HCT116 (cell line): ENCODE data around the gene IFITM1. TPM values are rescaled to one million over a fixed set of nuclear protein-coding genes. Genes with fewer than 3 reads are reported as not detected.

ENCODE experiments used
- ATAC-seq: fragments of 200-7000 bp; cut with Tn5 transposase; 2 replicates; pipeline ENCODE4 v1.9.1; 2020; ENCODE audit warnings: mild to moderate bottlenecking, moderate library complexity
- BruUV-seq: library from RNA; stranded (reverse); fragments of 400-500 nt; replicated peaks from 2 replicates; lab custom pipeline; 2021; lab: Mats Ljungman, UMichigan
- CTCF ChIA-PET: fragments of 300-600 bp; sonication (Branson Sonifier 250); formaldehyde crosslinking; loops from one replicate; lab custom pipeline; 2021; ENCODE audit warnings: antibody characterized with exemption; lab: Charles Lee
- POLR2A ChIA-PET: fragments of 300-600, 350-600 bp; sonication (Branson Sonifier 250); formaldehyde crosslinking; loops from one replicate; lab custom pipeline; 2021; ENCODE audit warnings: antibody characterized with exemption; lab: Charles Lee
- RAD21 ChIA-PET, 2 experiments: fragments of 300-600 bp; sonication (Branson Sonifier 250); formaldehyde crosslinking; loops; one replicate each; lab custom pipeline; 2023; ENCODE audit warnings: low total read pairs in 2 of 2; ENCODE audit not compliant: uncharacterized antibody in 2 of 2, unreplicated experiment in 2 of 2, low non-redundant PET in 1 of 2; lab: Charles Lee
- DNase-seq: peaks from one replicate; pipeline ENCODE4 v3.0.0-alpha.2; 2010; ENCODE audit warnings: low read depth, low spot score
- H2AFZ ChIP-seq: fragments of 200-600 bp; shearing (Covaris generic), sonication (generic); 2 replicates; pipeline ENCODE4 v1.6.1; 2017; ENCODE audit warnings: low read depth, mixed run types, mixed read lengths, antibody characterized with exemption, low read length; ENCODE audit not compliant: poor library complexity, severe bottlenecking
- H3K27ac ChIP-seq: 2 replicates; pipeline ENCODE4 v1.5.1; 2012; ENCODE audit warnings: low read depth, low read length
- H3K27me3 ChIP-seq: fragments of 200-600 bp; sonication (generic); 2 replicates; pipeline ENCODE4 v1.6.1; 2016; ENCODE audit warnings: mixed run types, low read length, mixed read lengths; ENCODE audit not compliant: insufficient read depth
- H3K36me3 ChIP-seq, 2 experiments: fragments of 200-500 bp in 1 of 2; fragments of 200-600 bp in 1 of 2; sonication (Bioruptor generic) in 1 of 2; sonication (generic) in 1 of 2; 2 replicates each; pipeline versions ENCODE4 v1.5.1 to v1.6.1; 2014 to 2016; ENCODE audit warnings: low read length in 2 of 2, inconsistent platforms in 1 of 2, mixed read lengths in 1 of 2, mixed run types in 1 of 2; ENCODE audit not compliant: insufficient read depth in 2 of 2, control insufficient read depth in 1 of 2
- H3K4me1 ChIP-seq, 2 experiments: fragments of 200-600 bp in 1 of 2; sonication (generic) in 1 of 2; 2 replicates each; pipeline versions ENCODE4 v1.5.1 to v1.6.1; 2012 to 2017; ENCODE audit warnings: low read length in 2 of 2, inconsistent platforms in 1 of 2, mild to moderate bottlenecking in 1 of 2, mixed read lengths in 1 of 2, mixed run types in 1 of 2, moderate library complexity in 1 of 2; ENCODE audit not compliant: insufficient read depth in 2 of 2, control insufficient read depth in 1 of 2
- H3K4me2 ChIP-seq: fragments of 200-600 bp; sonication (generic); 2 replicates; pipeline ENCODE4 v1.6.1; 2017; ENCODE audit warnings: mixed run types, low read length, mixed read lengths
- H3K4me3 ChIP-seq, 2 experiments: fragments of 200-600 bp in 1 of 2; sonication (generic) in 1 of 2; replicated peaks in 1 of 2; 2 replicates each; pipeline ENCODE4 v1.5.1; 2011 to 2016; ENCODE audit warnings: low read length in 2 of 2, control low read depth in 1 of 2, low read depth in 1 of 2, mild to moderate bottlenecking in 1 of 2, mixed read lengths in 1 of 2, mixed run types in 1 of 2
- H3K79me2 ChIP-seq: fragments of 200-600 bp; sonication (generic); 2 replicates; pipeline ENCODE4 v1.6.1; 2017; ENCODE audit warnings: mild to moderate bottlenecking, mixed run types, low read length, moderate library complexity, mixed read lengths; ENCODE audit not compliant: insufficient read depth
- H3K9ac ChIP-seq: fragments of 200-600 bp; sonication (generic); 2 replicates; pipeline ENCODE4 v1.6.1; 2016; ENCODE audit warnings: low read length, mixed read lengths
- H3K9me2 ChIP-seq: fragments of 200-600 bp; sonication (generic), shearing (Covaris generic); 2 replicates; pipeline ENCODE4 v1.6.1; 2017; ENCODE audit warnings: mixed run types, mild to moderate bottlenecking, moderate library complexity; ENCODE audit not compliant: insufficient read depth
- H3K9me3 ChIP-seq, 2 experiments: fragments of 200-500 bp in 1 of 2; fragments of 200-600 bp in 1 of 2; sonication (Bioruptor generic) in 1 of 2; sonication (generic) in 1 of 2; 2 replicates each; pipeline ENCODE4 v1.6.1; 2014 to 2017; ENCODE audit warnings: low read length in 2 of 2, mixed read lengths in 2 of 2, inconsistent platforms in 1 of 2, low read depth in 1 of 2, mild to moderate bottlenecking in 1 of 2, mixed run types in 1 of 2, moderate library complexity in 1 of 2; ENCODE audit not compliant: control insufficient read depth in 1 of 2, insufficient read depth in 1 of 2
- H4K20me1 ChIP-seq: fragments of 200-600 bp; sonication (generic), shearing (Covaris generic); 2 replicates; pipeline ENCODE4 v1.6.1; 2017; ENCODE audit warnings: mixed run types, mild to moderate bottlenecking, moderate library complexity; ENCODE audit not compliant: insufficient read depth
- CBX3 ChIP-seq: IDR thresholded peaks from 2 replicates; pipeline ENCODE4 v1.6.1; 2012; ENCODE audit warnings: low read depth
- EZH2 ChIP-seq: fragments of 200-600 bp; sonication (generic); IDR thresholded peaks from 2 replicates; pipeline ENCODE4 v1.6.1; 2017; ENCODE audit warnings: antibody characterized with exemption, mixed run types
- JUND ChIP-seq: IDR thresholded peaks from 2 replicates; pipeline ENCODE4 v1.6.1; 2012
- RAD21 ChIP-seq: IDR thresholded peaks from 2 replicates; pipeline ENCODE4 v1.6.1; 2012; ENCODE audit warnings: low read depth, mild to moderate bottlenecking
- SIN3A ChIP-seq: IDR thresholded peaks from 2 replicates; pipeline ENCODE4 v1.6.1; 2012; ENCODE audit warnings: low read depth
- TCF7L2 ChIP-seq: IDR thresholded peaks from 2 replicates; pipeline ENCODE4 v1.7.0; 2011; ENCODE audit warnings: borderline replicate concordance, inconsistent platforms; ENCODE audit not compliant: insufficient read depth, insufficient read length; ENCODE audit errors: extremely low read depth
- YY1 ChIP-seq: IDR thresholded peaks from 2 replicates; pipeline ENCODE4 v1.6.1; 2011; ENCODE audit warnings: low read length, low read depth, moderate library complexity, mild to moderate bottlenecking; ENCODE audit not compliant: insufficient replicate concordance; ENCODE audit errors: extremely low read depth
- ZNF274 ChIP-seq: fragments of 200-500 bp; sonication (Bioruptor generic); IDR thresholded peaks from 2 replicates; pipeline ENCODE4 v1.6.1; 2014; ENCODE audit warnings: mild to moderate bottlenecking, low read depth, low read length, inconsistent platforms
- intact Hi-C: fragments of 100-400 bp; cut with micrococcal nuclease; formaldehyde crosslinking; loops from 2 replicates; pipeline ENCODE4 v1.10.0; 2022
- total RNA-seq: library from RNA; stranded (reverse); gene quantifications from one replicate; pipeline ENCODE4 v1.2.1, GENCODE V29; 2021; ENCODE audit not compliant: unreplicated experiment
- TF ChIP-seq, protein P1 (sequence below): IDR thresholded peaks from 2 replicates; pipeline ENCODE4 v1.6.1; 2012
- TF ChIP-seq, protein P2 (sequence below), 3 experiments: fragments of 200-600 bp in 1 of 3; sonication (generic) in 1 of 3; IDR thresholded peaks in 2 of 3; conservative IDR thresholded peaks in 1 of 3; 2 replicates each; pipeline ENCODE4 v1.5.1; 2012 to 2017; ENCODE audit warnings: low read depth in 2 of 3, low read length in 2 of 3, antibody characterized with exemption in 1 of 3, borderline replicate concordance in 1 of 3, control low read depth in 1 of 3, mild to moderate bottlenecking in 1 of 3, mixed read lengths in 1 of 3, mixed run types in 1 of 3, moderate library complexity in 1 of 3; ENCODE audit not compliant: insufficient read depth in 1 of 3
- TF ChIP-seq, protein P3 (sequence below): IDR thresholded peaks from 2 replicates; pipeline ENCODE4 v1.6.1; 2012
- TF ChIP-seq, protein P4 (sequence below): IDR thresholded peaks from 2 replicates; pipeline ENCODE4 v1.6.1; 2011; ENCODE audit warnings: mild to moderate bottlenecking, low read length, moderate library complexity; ENCODE audit not compliant: insufficient replicate concordance; ENCODE audit errors: extremely low read depth

The IFITM1 gene
- total RNA-seq, 1 experiment from 2014 or later: 6.1 TPM

- H3K4me3 ChIP-seq: no peak overlapping the region
- ChIA-PET CTCF (no interaction called here), POLR2A (no interaction called here), RAD21 (no interaction called here)
- H3K36me3 ChIP-seq: no peaks in the 10 kb centered on the region
- no TSS peak for BruUV-seq
- H3K4me2 ChIP-seq: no peak overlapping the region
- no peak overlapping the region for H3K27ac ChIP-seq
- H3K9me2 ChIP-seq: no peaks in the 10 kb centered on the region
- TF ChIP-seq, protein P1, sequence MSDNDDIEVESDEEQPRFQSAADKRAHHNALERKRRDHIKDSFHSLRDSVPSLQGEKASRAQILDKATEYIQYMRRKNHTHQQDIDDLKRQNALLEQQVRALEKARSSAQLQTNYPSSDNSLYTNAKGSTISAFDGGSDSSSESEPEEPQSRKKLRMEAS: no peak
- intact Hi-C loops: no loop called here
- H3K4me1 ChIP-seq: peaks cover 0 to 3% of the 10 kb centered on the region in 2 experiments; a peak in 1 of 4 replicates
- no peak overlapping the region for H2AFZ ChIP-seq
- no peak overlapping the region for H3K9ac ChIP-seq
- ATAC-seq (no peak), DNase-seq (no peak)
- H3K9me3 ChIP-seq: no peaks in the 10 kb centered on the region
- H3K79me2 ChIP-seq: no peaks in the 10 kb centered on the region
- H3K27me3 ChIP-seq: no peaks in the 10 kb centered on the region
- H4K20me1 ChIP-seq: no peaks in the 10 kb centered on the region
Observed at GRCh38 chr11:279966-280705, 33.7 kb upstream of the IFITM1 start.

DNA sequence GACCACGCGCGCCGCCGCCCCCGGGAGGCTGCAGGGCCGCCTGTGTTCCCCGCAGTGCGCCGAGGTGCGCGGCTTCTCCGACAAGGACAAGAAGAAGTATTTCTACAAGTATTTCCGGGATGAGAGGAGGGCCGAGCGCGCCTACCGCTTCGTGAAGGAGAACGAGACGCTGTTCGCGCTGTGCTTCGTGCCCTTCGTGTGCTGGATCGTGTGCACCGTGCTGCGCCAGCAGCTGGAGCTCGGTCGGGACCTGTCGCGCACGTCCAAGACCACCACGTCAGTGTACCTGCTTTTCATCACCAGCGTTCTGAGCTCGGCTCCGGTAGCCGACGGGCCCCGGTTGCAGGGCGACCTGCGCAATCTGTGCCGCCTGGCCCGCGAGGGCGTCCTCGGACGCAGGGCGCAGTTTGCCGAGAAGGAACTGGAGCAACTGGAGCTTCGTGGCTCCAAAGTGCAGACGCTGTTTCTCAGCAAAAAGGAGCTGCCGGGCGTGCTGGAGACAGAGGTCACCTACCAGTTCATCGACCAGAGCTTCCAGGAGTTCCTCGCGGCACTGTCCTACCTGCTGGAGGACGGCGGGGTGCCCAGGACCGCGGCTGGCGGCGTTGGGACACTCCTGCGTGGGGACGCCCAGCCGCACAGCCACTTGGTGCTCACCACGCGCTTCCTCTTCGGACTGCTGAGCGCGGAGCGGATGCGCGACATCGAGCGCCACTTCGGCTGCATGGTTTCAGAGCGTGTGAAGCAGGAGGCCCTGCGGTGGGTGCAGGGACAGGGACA is 32.9 kb upstream of the IFITM1 start:
- RAD21 ChIA-PET: no interaction called here
- intact Hi-C loops: no loop called here
- H3K36me3 ChIP-seq: no peaks in the 10 kb centered on the region
- no TSS peak for BruUV-seq
- no peaks in the 10 kb centered on the region for H4K20me1 ChIP-seq
- no peak overlapping the region for H3K27ac ChIP-seq
- POLR2A ChIA-PET: no interaction called here
- H3K9me2 ChIP-seq: no peaks in the 10 kb centered on the region
- no peak overlapping the region for H3K9ac ChIP-seq
- no peak overlapping the region for H2AFZ ChIP-seq
- no peak for DNase-seq
- no peaks in the 10 kb centered on the region for H3K79me2 ChIP-seq
- no peak for ATAC-seq
- no peaks in the 10 kb centered on the region for H3K9me3 ChIP-seq
- H3K4me1 ChIP-seq: peaks cover 0 to 3% of the 10 kb centered on the region in 2 experiments; a peak in 1 of 4 replicates
- no peaks in the 10 kb centered on the region for H3K27me3 ChIP-seq
- CTCF ChIA-PET: no interaction called here
- H3K4me2 ChIP-seq: no peak overlapping the region
- H3K4me3 ChIP-seq: no peak overlapping the region
- TF ChIP-seq EZH2 (no peak), ZNF274 (no peak), RAD21 (no peak), TCF7L2 (no peak), SIN3A (no peak), CBX3 (no peak), YY1 (no peak), JUND (no peak)
- TF ChIP-seq, protein P2, sequence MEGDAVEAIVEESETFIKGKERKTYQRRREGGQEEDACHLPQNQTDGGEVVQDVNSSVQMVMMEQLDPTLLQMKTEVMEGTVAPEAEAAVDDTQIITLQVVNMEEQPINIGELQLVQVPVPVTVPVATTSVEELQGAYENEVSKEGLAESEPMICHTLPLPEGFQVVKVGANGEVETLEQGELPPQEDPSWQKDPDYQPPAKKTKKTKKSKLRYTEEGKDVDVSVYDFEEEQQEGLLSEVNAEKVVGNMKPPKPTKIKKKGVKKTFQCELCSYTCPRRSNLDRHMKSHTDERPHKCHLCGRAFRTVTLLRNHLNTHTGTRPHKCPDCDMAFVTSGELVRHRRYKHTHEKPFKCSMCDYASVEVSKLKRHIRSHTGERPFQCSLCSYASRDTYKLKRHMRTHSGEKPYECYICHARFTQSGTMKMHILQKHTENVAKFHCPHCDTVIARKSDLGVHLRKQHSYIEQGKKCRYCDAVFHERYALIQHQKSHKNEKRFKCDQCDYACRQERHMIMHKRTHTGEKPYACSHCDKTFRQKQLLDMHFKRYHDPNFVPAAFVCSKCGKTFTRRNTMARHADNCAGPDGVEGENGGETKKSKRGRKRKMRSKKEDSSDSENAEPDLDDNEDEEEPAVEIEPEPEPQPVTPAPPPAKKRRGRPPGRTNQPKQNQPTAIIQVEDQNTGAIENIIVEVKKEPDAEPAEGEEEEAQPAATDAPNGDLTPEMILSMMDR (IDR thresholded peaks at IDR 0.05 in 2 of 3, conservative IDR thresholded peaks at IDR 0.05 in 1 of 3; ENCODE audit: borderline replicate concordance in 1 of 3, insufficient read depth in 1 of 3, low read depth in 2 of 3, low read length in 2 of 3): no peak
- TF ChIP-seq, protein P1: no peak
- TF ChIP-seq, protein P3, sequence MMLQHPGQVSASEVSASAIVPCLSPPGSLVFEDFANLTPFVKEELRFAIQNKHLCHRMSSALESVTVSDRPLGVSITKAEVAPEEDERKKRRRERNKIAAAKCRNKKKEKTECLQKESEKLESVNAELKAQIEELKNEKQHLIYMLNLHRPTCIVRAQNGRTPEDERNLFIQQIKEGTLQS: no peak
- TF ChIP-seq, protein P4, sequence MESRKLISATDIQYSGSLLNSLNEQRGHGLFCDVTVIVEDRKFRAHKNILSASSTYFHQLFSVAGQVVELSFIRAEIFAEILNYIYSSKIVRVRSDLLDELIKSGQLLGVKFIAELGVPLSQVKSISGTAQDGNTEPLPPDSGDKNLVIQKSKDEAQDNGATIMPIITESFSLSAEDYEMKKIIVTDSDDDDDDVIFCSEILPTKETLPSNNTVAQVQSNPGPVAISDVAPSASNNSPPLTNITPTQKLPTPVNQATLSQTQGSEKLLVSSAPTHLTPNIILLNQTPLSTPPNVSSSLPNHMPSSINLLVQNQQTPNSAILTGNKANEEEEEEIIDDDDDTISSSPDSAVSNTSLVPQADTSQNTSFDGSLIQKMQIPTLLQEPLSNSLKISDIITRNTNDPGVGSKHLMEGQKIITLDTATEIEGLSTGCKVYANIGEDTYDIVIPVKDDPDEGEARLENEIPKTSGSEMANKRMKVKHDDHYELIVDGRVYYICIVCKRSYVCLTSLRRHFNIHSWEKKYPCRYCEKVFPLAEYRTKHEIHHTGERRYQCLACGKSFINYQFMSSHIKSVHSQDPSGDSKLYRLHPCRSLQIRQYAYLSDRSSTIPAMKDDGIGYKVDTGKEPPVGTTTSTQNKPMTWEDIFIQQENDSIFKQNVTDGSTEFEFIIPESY: no peak
